Body of pancreas (tissue), 4 donors: Measurements from ENCODE around the gene EIF5B. TPM values are rescaled to one million over a fixed set of nuclear protein-coding genes. Genes with fewer than 3 reads are reported as not detected.

Experiments
- ATAC-seq: fragments of 150-250 bp; one replicate; pipeline ENCODE4 v1.9.1; 2016
- DNase-seq, 4 donors: peaks; one replicate each; pipeline ENCODE4 v3.0.0-alpha.2; 2019
- H3K27ac ChIP-seq, 4 donors: fragments of 200-600 bp; sonication (generic); 1 replicate in 3 of 4; 2 replicates in 1 of 4; pipeline versions ENCODE4 v1.5.1 to v1.6.1; 2016 to 2019; ENCODE audit warnings: mild to moderate bottlenecking in 1 of 4, mixed read lengths in 1 of 4, moderate library complexity in 1 of 4
- H3K27me3 ChIP-seq, 2 donors: fragments of 200-600 bp; sonication (generic); one replicate each; pipeline ENCODE4 v1.6.0; 2016; ENCODE audit warnings: mild to moderate bottlenecking in 1 of 2
- H3K36me3 ChIP-seq, 2 donors: fragments of 200-600 bp; sonication (generic); replicated peaks in 1 of 2; 2 replicates each; pipeline ENCODE4 v1.5.1; 2016; ENCODE audit warnings: low read depth in 2 of 2; ENCODE audit not compliant: insufficient read depth in 1 of 2
- H3K4me1 ChIP-seq: fragments of 200-600 bp; sonication (generic); one replicate; pipeline ENCODE4 v1.6.0; 2016
- H3K4me3 ChIP-seq, 2 donors: fragments of 200-600 bp; sonication (generic); 1 replicate in 1 of 2; 2 replicates in 1 of 2; pipeline ENCODE4 v1.5.1; 2016 to 2019
- H3K9me3 ChIP-seq, 3 donors: fragments of 200-600 bp; sonication (generic); 1 replicate in 2 of 3; 2 replicates in 1 of 3; pipeline ENCODE4 v1.5.1; 2016
- CTCF ChIP-seq, 7 experiments: fragments of 450-650 bp in 4 of 7; fragments of 200-600 bp in 3 of 7; sonication (generic) in 3 of 7; IDR thresholded peaks; one replicate each; pipeline ENCODE4 v1.5.1; 2016 to 2019; ENCODE audit warnings: antibody characterized with exemption in 7 of 7
- POLR2A ChIP-seq, 3 donors: fragments of 450-650 bp; IDR thresholded peaks; one replicate each; pipeline ENCODE4 v1.6.1; 2016; ENCODE audit warnings: antibody characterized with exemption in 3 of 3, mild to moderate bottlenecking in 2 of 3
- WGBS, 2 donors: methylation state at CpG; one replicate each; pipeline ENCODE4 v1.1.5; 2017; 5-methylcytosine and 5-hydroxymethylcytosine counted together
- intact Hi-C: fragments of 100-400 bp; cut with DNase I; formaldehyde crosslinking; loops from one replicate; pipeline ENCODE4 v1.15.1; 2023
- total RNA-seq, 2 donors: library from RNA; depleted of rRNA; stranded (reverse); fragments of >200 nt; gene quantifications; one replicate each; pipeline ENCODE4 v1.1.0, GENCODE V29; 2016

Gene EIF5B
- total RNA-seq, 2 donors from 2014 or later = 26.7 to 31.0 TPM

GRCh38 chr2:99425022-99425421, 87.8 kb downstream of the EIF5B start:
- TF ChIP-seq POLR2A (IDR thresholded peaks at IDR 0.05) (no peak), CTCF (IDR thresholded peaks at IDR 0.05) (no peak)
- Histone ChIP-seq H3K36me3 (peaks cover 0 to 17% of the 10 kb centered on the region in 2 donors), H3K9me3 (no peaks in the 10 kb centered on the region), H3K27ac (no peak overlapping the region), H3K27me3 (no peaks in the 10 kb centered on the region), H3K4me1 (no peaks in the 10 kb centered on the region), H3K4me3 (no peak overlapping the region)
- intact Hi-C loops = no loop called here
- WGBS, 2 donors = 33 to 48% methylated on average over 2 of the region's 2 CpGs
- ATAC-seq (no peak), DNase-seq (peak in 1 of 4 donors; percentile 56)

- Histone ChIP-seq H3K4me3 (no peak overlapping the region), H3K27ac (no peak overlapping the region), H3K27me3 (no peaks in the 10 kb centered on the region), H3K9me3 (no peaks in the 10 kb centered on the region), H3K36me3 (peaks cover 0 to 9% of the 10 kb centered on the region in 2 donors), H3K4me1 (no peaks in the 10 kb centered on the region)
- TF ChIP-seq POLR2A (IDR thresholded peaks at IDR 0.05) (no peak), CTCF (IDR thresholded peaks at IDR 0.05) (no peak)
- ATAC-seq (no peak), DNase-seq (no peak)
- intact Hi-C loops = no loop called here
- 65 to 69% methylated on average over 4 of the region's 4 CpGs for WGBS, 2 donors
These were observed 93.6 kb downstream of the EIF5B start for GRCh38 chr2:99430614-99431291.

GRCh38 chr2:99431587-99432275, 94.5 kb downstream of the EIF5B start:
- H3K4me3 ChIP-seq = no peak overlapping the region
- TF ChIP-seq POLR2A (IDR thresholded peaks at IDR 0.05) (no peak), CTCF (IDR thresholded peaks at IDR 0.05) (no peak)
- no peaks in the 10 kb centered on the region for H3K4me1 ChIP-seq
- H3K9me3 ChIP-seq = no peaks in the 10 kb centered on the region
- intact Hi-C loops = no loop called here
- no peaks in the 10 kb centered on the region for H3K27me3 ChIP-seq
- WGBS, 2 donors = 87 to 93% methylated on average over 12 of the region's 12 CpGs
- ATAC-seq (no peak), DNase-seq (no peak)
- peaks cover 0 to 9% of the 10 kb centered on the region in 2 donors for H3K36me3 ChIP-seq
- no peak overlapping the region for H3K27ac ChIP-seq

- H3K4me3 ChIP-seq = no peak overlapping the region
- no peaks in the 10 kb centered on the region for H3K4me1 ChIP-seq
- H3K9me3 ChIP-seq = no peaks in the 10 kb centered on the region
- TF ChIP-seq CTCF (IDR thresholded peaks at IDR 0.05) (no peak), POLR2A (IDR thresholded peaks at IDR 0.05) (no peak)
- ATAC-seq (no peak), DNase-seq (no peak)
- intact Hi-C loops = no loop called here
- WGBS, 2 donors = 62 to 69% methylated on average over 2 of the region's 2 CpGs
- no peak overlapping the region for H3K27ac ChIP-seq
- H3K36me3 ChIP-seq = peaks cover 0 to 7% of the 10 kb centered on the region in 2 donors
- no peaks in the 10 kb centered on the region for H3K27me3 ChIP-seq
These were observed 96.2 kb downstream of the EIF5B start for GRCh38 chr2:99433340-99433739.
